IMR-90 (cell line): ENCODE data around the gene CR1L.
"Not testable (repeated sequence)": the region's sequence is repeated elsewhere in the genome, so short reads cannot be mapped to it uniquely, and the experiment has no call there.

Experiments
- POLR2A ChIP-seq: IDR thresholded peaks from 2 replicates; pipeline ENCODE4 v1.6.1; 2012; ENCODE audit warnings: mild to moderate bottlenecking, low read depth, low read length
- RCOR1 ChIP-seq: IDR thresholded peaks from 2 replicates; pipeline ENCODE4 v1.6.1; 2012; ENCODE audit warnings: mild to moderate bottlenecking, low read length, improper control_type of control experiment; ENCODE audit not compliant: insufficient replicate concordance
- SMC3 ChIP-seq: fragments of 150-350 bp; IDR thresholded peaks from 2 replicates; pipeline ENCODE4 v1.6.1; 2016; ENCODE audit warnings: low read depth, mild to moderate bottlenecking, antibody characterized with exemption, low read length, moderate library complexity
- TF ChIP-seq, protein P1 (sequence below): conservative IDR thresholded peaks from 2 replicates; pipeline ENCODE4 v1.5.1; 2012; ENCODE audit warnings: mild to moderate bottlenecking, low read depth, low read length, improper control_type of control experiment
- TF ChIP-seq, protein P2 (sequence below): fragments of 150-350 bp; IDR thresholded peaks from 2 replicates; pipeline ENCODE4 v1.6.1; 2016; ENCODE audit warnings: low read depth, mild to moderate bottlenecking, low read length, moderate library complexity, borderline replicate concordance

DNA sequence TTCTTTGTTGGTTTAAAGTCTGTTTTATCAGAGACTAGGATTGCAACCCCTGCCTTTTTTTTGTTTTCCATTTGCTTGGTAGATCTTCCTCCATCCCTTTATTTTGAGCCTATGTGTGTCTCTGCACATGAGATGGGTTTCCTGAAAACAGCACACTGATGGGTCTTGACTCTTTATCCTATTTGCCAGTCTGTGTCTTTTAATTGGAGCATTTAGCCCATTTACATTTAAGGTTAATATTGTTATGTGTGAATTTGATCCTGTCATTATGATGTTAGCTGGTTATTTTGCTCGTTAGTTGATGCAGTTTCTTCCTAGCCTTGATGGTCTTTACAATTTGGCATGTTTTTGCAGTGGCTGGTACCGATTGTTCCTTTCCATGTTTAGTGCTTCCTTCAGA, 16.5 kb downstream of the CR1L start:
- TF ChIP-seq, protein P1, sequence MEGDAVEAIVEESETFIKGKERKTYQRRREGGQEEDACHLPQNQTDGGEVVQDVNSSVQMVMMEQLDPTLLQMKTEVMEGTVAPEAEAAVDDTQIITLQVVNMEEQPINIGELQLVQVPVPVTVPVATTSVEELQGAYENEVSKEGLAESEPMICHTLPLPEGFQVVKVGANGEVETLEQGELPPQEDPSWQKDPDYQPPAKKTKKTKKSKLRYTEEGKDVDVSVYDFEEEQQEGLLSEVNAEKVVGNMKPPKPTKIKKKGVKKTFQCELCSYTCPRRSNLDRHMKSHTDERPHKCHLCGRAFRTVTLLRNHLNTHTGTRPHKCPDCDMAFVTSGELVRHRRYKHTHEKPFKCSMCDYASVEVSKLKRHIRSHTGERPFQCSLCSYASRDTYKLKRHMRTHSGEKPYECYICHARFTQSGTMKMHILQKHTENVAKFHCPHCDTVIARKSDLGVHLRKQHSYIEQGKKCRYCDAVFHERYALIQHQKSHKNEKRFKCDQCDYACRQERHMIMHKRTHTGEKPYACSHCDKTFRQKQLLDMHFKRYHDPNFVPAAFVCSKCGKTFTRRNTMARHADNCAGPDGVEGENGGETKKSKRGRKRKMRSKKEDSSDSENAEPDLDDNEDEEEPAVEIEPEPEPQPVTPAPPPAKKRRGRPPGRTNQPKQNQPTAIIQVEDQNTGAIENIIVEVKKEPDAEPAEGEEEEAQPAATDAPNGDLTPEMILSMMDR: not testable (repeated sequence)
- TF ChIP-seq, protein P2, sequence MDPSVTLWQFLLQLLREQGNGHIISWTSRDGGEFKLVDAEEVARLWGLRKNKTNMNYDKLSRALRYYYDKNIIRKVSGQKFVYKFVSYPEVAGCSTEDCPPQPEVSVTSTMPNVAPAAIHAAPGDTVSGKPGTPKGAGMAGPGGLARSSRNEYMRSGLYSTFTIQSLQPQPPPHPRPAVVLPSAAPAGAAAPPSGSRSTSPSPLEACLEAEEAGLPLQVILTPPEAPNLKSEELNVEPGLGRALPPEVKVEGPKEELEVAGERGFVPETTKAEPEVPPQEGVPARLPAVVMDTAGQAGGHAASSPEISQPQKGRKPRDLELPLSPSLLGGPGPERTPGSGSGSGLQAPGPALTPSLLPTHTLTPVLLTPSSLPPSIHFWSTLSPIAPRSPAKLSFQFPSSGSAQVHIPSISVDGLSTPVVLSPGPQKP: not testable (repeated sequence)
- not testable (repeated sequence) for TF ChIP-seq RCOR1, SMC3, POLR2A
